ENCODE results near the gene PHACTR1.
"Not testable (repeated sequence)": the region's sequence is repeated elsewhere in the genome, so short reads cannot be mapped to it uniquely, and the experiment has no call there.

Gene PHACTR1

GRCh38 chr6:12903246-12903645, 186.7 kb downstream of the PHACTR1 start:
- DNase-seq (ENCODE audit: low read depth in 3 of 3), result no peak

GRCh38 chr6:12909833-12910232, 193.3 kb downstream of the PHACTR1 start:
- no peak for DNase-seq (ENCODE audit: low read depth in 3 of 3)

GRCh38 chr6:12911427-12911826, 194.9 kb downstream of the PHACTR1 start:
- DNase-seq (ENCODE audit: low read depth in 3 of 3), result no peak

GRCh38 chr6:12913201-12913600, 196.6 kb downstream of the PHACTR1 start:
- no peak for DNase-seq (ENCODE audit: low read depth in 3 of 3)

GRCh38 chr6:12916006-12916405, 199.4 kb downstream of the PHACTR1 start:
- DNase-seq (ENCODE audit: low read depth in 3 of 3), result no peak

GRCh38 chr6:12916420-12917136, 200.0 kb downstream of the PHACTR1 start:
- no peak for DNase-seq (ENCODE audit: low read depth in 3 of 3)

GRCh38 chr6:12921467-12921866, 204.9 kb downstream of the PHACTR1 start:
- no peak for DNase-seq (ENCODE audit: low read depth in 3 of 3)

GRCh38 chr6:12923644-12924235, 207.2 kb downstream of the PHACTR1 start:
- no peak for DNase-seq (ENCODE audit: low read depth in 3 of 3)

GRCh38 chr6:12924911-12925310, 208.3 kb downstream of the PHACTR1 start:
- DNase-seq (ENCODE audit: low read depth in 3 of 3), result no peak

GRCh38 chr6:12927746-12928145, 211.2 kb downstream of the PHACTR1 start:
- no peak for DNase-seq (ENCODE audit: low read depth in 3 of 3)

GRCh38 chr6:12929678-12930077, 213.1 kb downstream of the PHACTR1 start:
- DNase-seq (ENCODE audit: low read depth in 3 of 3), result no peak

GRCh38 chr6:12931639-12932038, 215.1 kb downstream of the PHACTR1 start:
- DNase-seq (ENCODE audit: low read depth in 3 of 3), result no peak

- no peak for DNase-seq (ENCODE audit: low read depth in 3 of 3)
Observed at GRCh38 chr6:12935637-12936036, 219.1 kb downstream of the PHACTR1 start.

- no peak for DNase-seq (ENCODE audit: low read depth in 3 of 3)
Observed at GRCh38 chr6:12937971-12938370, 221.4 kb downstream of the PHACTR1 start.

- no peak for DNase-seq (ENCODE audit: low read depth in 3 of 3)
Observed at GRCh38 chr6:12939314-12939713, 222.7 kb downstream of the PHACTR1 start.

GRCh38 chr6:12941422-12941821, 224.9 kb downstream of the PHACTR1 start:
- DNase-seq (ENCODE audit: low read depth in 3 of 3), result no peak

- DNase-seq (ENCODE audit: low read depth in 3 of 3), result no peak
Observed at GRCh38 chr6:12943549-12943948, 227.0 kb downstream of the PHACTR1 start.

GRCh38 chr6:12944001-12944400, 227.4 kb downstream of the PHACTR1 start:
- DNase-seq (ENCODE audit: low read depth in 3 of 3), result no peak

GRCh38 chr6:12944528-12944927, 228.0 kb downstream of the PHACTR1 start:
- not testable (repeated sequence) for DNase-seq (ENCODE audit: low read depth in 3 of 3)

- no peak for DNase-seq (ENCODE audit: low read depth in 3 of 3)
Observed at GRCh38 chr6:12947151-12947871, 230.7 kb downstream of the PHACTR1 start.

GRCh38 chr6:12947967-12948366, 231.4 kb downstream of the PHACTR1 start:
- no peak for DNase-seq (ENCODE audit: low read depth in 3 of 3)

- DNase-seq (ENCODE audit: low read depth in 3 of 3), result no peak
Observed at GRCh38 chr6:12950976-12951375, 234.4 kb downstream of the PHACTR1 start.

- DNase-seq (ENCODE audit: low read depth in 3 of 3), result no peak
Observed at GRCh38 chr6:12951415-12951814, 234.8 kb downstream of the PHACTR1 start.
